ENCODE data around the gene STIM2. TPM values are rescaled to one million over a fixed set of nuclear protein-coding genes. Genes with fewer than 3 reads are reported as not detected.

The STIM2 gene
- total RNA-seq, 4 donors from 2014 or later = 15.9 to 25.5 (median 23.6) TPM

DNA sequence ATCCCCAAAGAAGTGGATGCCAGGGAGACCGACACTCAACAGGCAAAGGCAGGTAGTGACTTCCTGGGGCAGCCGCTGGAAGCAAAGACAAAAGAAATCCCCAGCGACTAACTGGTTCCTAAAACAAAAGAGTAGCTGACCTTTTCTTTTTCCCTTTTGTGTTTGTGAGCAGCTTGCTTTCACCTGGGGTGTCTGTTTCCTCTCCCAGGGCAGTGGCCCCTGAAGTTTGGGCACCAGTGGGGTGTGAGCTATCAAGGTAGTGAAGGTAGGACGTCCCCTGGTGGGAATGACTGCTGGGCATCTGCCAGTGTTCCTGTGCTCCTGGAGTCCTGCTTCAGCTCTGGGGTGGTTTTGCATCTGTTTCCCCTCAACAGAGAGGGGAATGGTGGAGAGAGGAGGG is 41.6 kb upstream of the STIM2 start:
- 72 to 84% methylated on average over 4 of the region's 4 CpGs for WGBS, 2 donors
- intact Hi-C loops (cut with DNase I; ENCODE audit: low total_unique reads) = no loop called here
- TF ChIP-seq POLR2A (IDR thresholded peaks at IDR 0.05) (no peak), CTCF (IDR thresholded peaks at IDR 0.05) (no peak)
- no peak overlapping the region for H3K4me3 ChIP-seq (ENCODE audit: low read depth, poor library complexity, severe bottlenecking)
- DNase-seq (ENCODE audit: low spot score in 2 of 2) = no peak

DNA sequence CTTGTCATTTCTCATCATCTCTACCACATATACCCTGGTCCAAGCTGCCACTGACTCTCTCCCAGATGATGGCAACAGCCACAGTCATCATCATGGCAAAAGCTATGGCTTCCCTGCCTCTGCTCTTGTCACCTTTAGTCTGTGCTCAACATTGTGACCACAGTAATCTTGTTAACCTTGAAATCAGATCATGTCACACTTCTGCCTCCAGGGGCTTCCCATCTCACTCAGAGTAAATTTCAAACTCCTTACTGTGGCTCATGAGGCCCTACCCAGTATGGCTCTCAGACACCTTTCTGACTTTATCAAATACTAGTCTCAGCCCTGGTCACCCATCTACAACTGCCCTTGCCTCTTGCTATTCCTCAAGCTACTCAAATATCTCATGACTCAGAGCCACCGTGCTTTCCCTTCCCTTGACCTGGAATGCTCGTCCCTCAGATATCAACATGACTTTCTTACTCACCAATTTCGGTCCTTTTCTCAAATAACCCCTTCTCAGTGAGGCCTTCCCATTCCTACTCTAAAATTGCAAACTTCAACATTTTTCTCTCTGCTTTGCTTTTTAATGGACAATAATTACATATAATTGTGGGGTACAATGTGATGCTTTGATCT is 41.1 kb upstream of the STIM2 start:
- no peak for TF ChIP-seq CTCF (IDR thresholded peaks at IDR 0.05)
- no peak for TF ChIP-seq POLR2A (IDR thresholded peaks at IDR 0.05)
- intact Hi-C loops (cut with DNase I; ENCODE audit: low total_unique reads) = no loop called here
- no peak for DNase-seq (ENCODE audit: low spot score in 2 of 2)
- 94 to 96% methylated on average over 3 of the region's 3 CpGs for WGBS, 2 donors
- H3K4me3 ChIP-seq (ENCODE audit: low read depth, poor library complexity, severe bottlenecking) = no peak overlapping the region

GRCh38 chr4:26820346-26820745 is 40.3 kb upstream of the STIM2 start:
- TF ChIP-seq POLR2A (IDR thresholded peaks at IDR 0.05) = no peak
- no peak for TF ChIP-seq CTCF (IDR thresholded peaks at IDR 0.05)
- H3K4me3 ChIP-seq (ENCODE audit: low read depth, poor library complexity, severe bottlenecking) = no peak overlapping the region
- DNase-seq (ENCODE audit: low spot score in 2 of 2) = no peak
- intact Hi-C loops (cut with DNase I; ENCODE audit: low total_unique reads) = no loop called here
- 89 to 96% methylated on average over 1 of the region's 1 CpG for WGBS, 2 donors

- DNase-seq (ENCODE audit: low spot score in 2 of 2) = no peak
- no peak overlapping the region for H3K4me3 ChIP-seq (ENCODE audit: low read depth, poor library complexity, severe bottlenecking)
- TF ChIP-seq POLR2A (IDR thresholded peaks at IDR 0.05) = no peak
- no peak for TF ChIP-seq CTCF (IDR thresholded peaks at IDR 0.05)
- intact Hi-C loops (cut with DNase I; ENCODE audit: low total_unique reads) = no loop called here
- 79 to 91% methylated on average over 3 of the region's 3 CpGs for WGBS, 2 donors
These were observed 39.6 kb upstream of the STIM2 start for GRCh38 chr4:26821031-26821430.

GRCh38 chr4:26821677-26822503 is 38.8 kb upstream of the STIM2 start:
- intact Hi-C loops (cut with DNase I; ENCODE audit: low total_unique reads) = no loop called here
- no peak for DNase-seq (ENCODE audit: low spot score in 2 of 2)
- no peak overlapping the region for H3K4me3 ChIP-seq (ENCODE audit: low read depth, poor library complexity, severe bottlenecking)
- WGBS, 2 donors = 72 to 77% methylated on average over 11 of the region's 11 CpGs
- TF ChIP-seq POLR2A (IDR thresholded peaks at IDR 0.05) = no peak
- TF ChIP-seq CTCF (IDR thresholded peaks at IDR 0.05) = no peak
